Panc1 (cell line): Measurements from ENCODE around the gene EIF3M.

Source experiments
- CTCF ChIP-seq: fragments of 450-650 bp; IDR thresholded peaks from 2 replicates; pipeline ENCODE4 v1.5.1; 2017; ENCODE audit warnings: mild to moderate bottlenecking
- POLR2AphosphoS5 ChIP-seq: IDR thresholded peaks from 2 replicates; pipeline ENCODE4 v1.6.1; 2012; ENCODE audit warnings: mild to moderate bottlenecking, low read depth, low read length, moderate library complexity
- REST ChIP-seq, 2 experiments: IDR thresholded peaks; 2 replicates each; pipeline ENCODE4 v1.6.1; 2011 to 2012; ENCODE audit warnings: low read depth in 2 of 2, control low read depth in 1 of 2, low read length in 1 of 2, mild to moderate bottlenecking in 1 of 2, moderate library complexity in 1 of 2; ENCODE audit not compliant: insufficient read depth in 1 of 2
- TCF7L2 ChIP-seq: IDR thresholded peaks from 2 replicates; pipeline ENCODE4 v1.6.1; 2011; ENCODE audit warnings: mild to moderate bottlenecking, low read depth, low read length, inconsistent platforms

- TF ChIP-seq POLR2AphosphoS5 (no peak), CTCF (no peak), REST (IDR thresholded peaks at IDR 0.05; ENCODE audit: insufficient read depth in 1 of 2, low read depth in 2 of 2, low read length in 1 of 2) (no peak), TCF7L2 (no peak)
These were observed 16.5 kb upstream of the EIF3M start for GRCh38 chr11:32567154-32567553.
